Fibroblast of villous mesenchyme (primary cell): ENCODE data around the gene EN2. TPM values are rescaled to one million over a fixed set of nuclear protein-coding genes. Genes with fewer than 3 reads are reported as not detected.

Experiments used
- DNase-seq: peaks from one replicate; pipeline ENCODE4 v3.0.0-alpha.2; 2010; ENCODE audit warnings: low read depth
- H3K4me3 ChIP-seq: 2 replicates; pipeline ENCODE4 v1.5.1; 2011; ENCODE audit warnings: low read depth, mild to moderate bottlenecking, low read length
- CTCF ChIP-seq: IDR thresholded peaks from 2 replicates; pipeline ENCODE4 v1.5.1; 2012; ENCODE audit warnings: low read depth, mild to moderate bottlenecking, low read length; ENCODE audit not compliant: insufficient read depth
- total RNA-seq: library from RNA; depleted of rRNA; stranded (reverse); fragments of >200 nt; gene quantifications from 2 replicates; pipeline ENCODE4 v1.2.3, GENCODE V29; 2012

The EN2 gene
- total RNA-seq, 1 donor: not detected

DNA sequence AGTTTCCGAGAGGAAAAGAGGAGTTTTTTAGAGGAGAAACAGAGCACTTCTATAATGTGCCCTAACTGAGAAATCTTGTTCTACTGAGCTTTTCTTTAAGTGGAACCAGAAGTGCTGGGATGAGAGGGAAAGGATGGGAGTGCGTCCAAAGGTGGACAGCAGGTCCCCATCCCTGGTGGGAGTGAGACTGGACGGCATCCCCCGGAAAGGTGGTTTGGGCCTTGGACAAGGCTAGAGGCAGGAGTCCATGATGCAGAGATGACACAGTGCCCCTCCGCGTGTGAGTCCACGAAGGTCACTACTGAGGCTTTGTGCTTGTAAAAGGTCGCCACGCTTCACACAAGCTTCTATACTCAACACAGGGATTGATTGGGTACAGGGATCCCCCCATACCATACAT lies 6.1 kb upstream of the EN2 start:
- no peak for TF ChIP-seq CTCF
- H3K4me3 ChIP-seq: no peak overlapping the region
- no peak for DNase-seq

- no peak for TF ChIP-seq CTCF
- H3K4me3 ChIP-seq: no peak overlapping the region
- DNase-seq: no peak
Measured at GRCh38 chr7:155452505-155453295, 5.2 kb upstream of the EN2 start.

DNA sequence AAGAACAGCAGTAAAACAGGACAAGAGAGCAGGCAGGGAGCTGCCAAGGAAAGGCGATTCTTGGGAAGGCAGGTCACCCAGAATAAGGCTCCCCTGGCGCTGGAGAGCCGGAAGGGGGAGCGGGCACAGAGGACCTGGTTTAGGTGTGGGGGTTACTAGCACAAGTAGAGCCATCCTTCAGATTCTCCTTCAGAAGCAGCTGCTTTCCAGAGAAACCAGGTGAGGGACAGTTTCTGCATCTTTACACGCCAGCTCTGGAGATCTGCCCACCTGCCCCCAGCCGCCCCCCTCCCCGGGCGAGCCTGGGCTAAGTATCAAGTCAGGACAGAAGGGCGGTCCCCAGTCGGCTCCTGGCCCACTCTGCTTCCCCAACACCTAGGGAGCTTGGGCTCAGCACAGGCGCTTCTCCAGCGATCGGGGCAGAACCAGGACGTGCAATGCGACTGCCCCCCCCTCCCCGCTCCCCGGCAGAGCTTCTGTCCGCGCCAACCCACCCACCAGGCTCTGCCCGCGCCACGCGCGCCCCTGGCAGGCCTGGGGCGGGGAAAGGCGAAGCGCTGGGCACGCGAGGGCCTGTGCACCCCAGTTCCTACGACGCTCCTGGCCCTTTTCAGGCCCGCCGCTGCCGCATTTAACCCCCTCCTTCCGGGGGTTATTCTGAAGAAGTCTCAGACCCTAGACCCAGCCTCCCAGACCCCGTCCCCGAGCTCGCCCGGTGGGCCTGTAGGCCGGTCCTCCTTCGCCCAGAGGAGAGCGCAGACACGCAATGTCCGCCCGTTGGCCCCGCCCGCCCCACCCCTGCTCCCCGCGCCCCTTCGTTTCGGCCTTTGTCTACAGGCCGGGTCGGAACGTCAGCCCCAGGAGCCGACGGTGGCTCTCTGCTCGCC lies 4.4 kb upstream of the EN2 start:
- no peak for TF ChIP-seq CTCF
- no peak for DNase-seq
- H3K4me3 ChIP-seq: no peak overlapping the region

- DNase-seq: no peak
- TF ChIP-seq CTCF: no peak
- H3K4me3 ChIP-seq: no peak overlapping the region
Measured at GRCh38 chr7:155454183-155455112, 3.5 kb upstream of the EN2 start.

DNA sequence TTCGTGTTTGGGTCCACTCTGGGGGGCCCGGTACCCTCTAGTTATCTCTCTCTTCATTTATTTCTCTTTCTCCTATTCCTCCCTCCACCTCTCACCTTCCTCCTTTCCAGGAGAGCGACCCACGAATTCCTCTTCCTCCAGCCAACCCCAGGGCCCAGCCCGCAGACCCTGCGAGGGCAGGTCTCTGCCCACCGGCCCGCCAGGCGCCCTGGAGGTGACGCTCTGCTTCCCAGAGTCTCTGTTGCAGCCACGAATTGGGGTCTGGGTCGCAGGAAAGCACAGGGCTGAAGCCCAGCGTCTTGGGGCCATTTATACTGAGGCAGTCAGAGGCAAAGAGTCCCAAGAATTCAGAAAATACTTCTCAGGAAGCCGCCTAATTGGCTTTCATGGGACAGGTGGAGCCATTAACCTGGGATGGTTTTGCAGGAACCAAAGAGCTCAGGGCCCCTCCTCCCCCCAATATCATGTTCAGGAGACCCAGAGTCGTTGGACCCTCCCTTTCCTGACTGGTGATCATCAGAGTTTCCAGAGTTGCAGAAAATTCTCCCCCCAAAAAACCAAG lies 2.7 kb upstream of the EN2 start:
- no peak for DNase-seq
- no peak overlapping the region for H3K4me3 ChIP-seq
- TF ChIP-seq CTCF: no peak
